NCI-H82 (cell line): ENCODE data around the gene SERPINF2.
"Not testable (repeated sequence)": the region's sequence is repeated elsewhere in the genome, so short reads cannot be mapped to it uniquely, and the experiment has no call there.

Source experiments
- DNase-seq: peaks from one replicate; lab custom pipeline; 2025; lab: John Stamatoyannopoulos, UW

The SERPINF2 gene

DNA sequence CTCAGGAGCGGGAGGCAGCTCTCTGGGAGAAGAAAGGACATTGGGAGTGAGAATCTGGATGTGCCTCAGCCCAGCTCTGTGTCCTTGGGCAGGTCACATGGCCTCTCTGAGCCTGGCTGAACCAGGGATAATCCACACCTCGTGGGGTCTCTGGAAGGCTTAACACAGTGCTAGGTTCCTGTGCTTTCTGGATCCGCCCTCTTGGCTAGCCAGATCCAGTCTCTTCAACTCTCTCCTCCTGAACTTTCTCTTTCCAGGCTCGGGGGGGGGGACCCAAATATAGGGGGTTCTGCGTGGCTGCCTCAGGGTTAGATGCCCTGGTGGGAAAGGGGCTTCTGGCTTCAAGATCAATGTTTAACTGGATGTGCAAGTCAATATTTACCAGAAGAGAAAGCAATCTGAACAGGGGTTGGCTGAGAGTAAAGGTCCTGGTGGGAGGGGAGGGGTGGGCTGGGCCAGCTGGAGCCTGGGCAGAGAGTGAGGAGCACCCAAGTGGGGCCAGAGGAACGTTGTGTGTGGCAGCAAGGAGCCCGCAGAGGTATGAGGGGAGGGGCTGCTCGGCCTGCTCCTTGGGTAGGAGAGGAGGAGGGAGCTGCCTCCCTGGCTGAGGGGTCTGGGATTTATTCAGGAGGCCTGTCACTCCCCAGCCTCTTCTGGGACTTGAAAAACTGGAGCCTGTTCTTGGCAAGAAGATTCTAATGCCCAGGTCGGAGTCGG is at the start of gene SERPINF2:
TSS of gene SERPINF2 (plus strand) at position 501 of the 717 bp plus-strand sequence. CDS start 2,125 bp downstream, outside the sequence.
- peak; percentile 76 for DNase-seq

DNA sequence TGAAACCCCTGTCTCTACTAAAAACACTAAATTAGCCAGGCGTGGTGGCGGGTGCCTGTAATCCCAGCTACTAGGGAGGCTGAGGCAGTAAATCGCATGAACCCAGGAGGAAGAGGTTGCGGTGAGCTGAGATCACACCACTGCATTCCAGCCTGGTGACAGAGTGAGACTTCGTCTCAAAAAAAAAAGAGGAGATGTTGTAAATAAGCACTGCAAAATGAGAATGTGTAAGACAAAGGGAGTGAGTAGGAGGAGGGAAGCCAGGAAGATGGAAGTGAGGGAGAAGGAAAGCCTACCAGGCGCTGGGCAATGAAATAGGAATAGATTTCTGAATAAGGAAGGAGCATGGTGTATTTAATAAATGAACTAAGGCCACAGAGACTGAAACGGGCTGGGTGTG is 49.3 kb upstream of the SERPINF2 start:
- no peak for DNase-seq

DNA sequence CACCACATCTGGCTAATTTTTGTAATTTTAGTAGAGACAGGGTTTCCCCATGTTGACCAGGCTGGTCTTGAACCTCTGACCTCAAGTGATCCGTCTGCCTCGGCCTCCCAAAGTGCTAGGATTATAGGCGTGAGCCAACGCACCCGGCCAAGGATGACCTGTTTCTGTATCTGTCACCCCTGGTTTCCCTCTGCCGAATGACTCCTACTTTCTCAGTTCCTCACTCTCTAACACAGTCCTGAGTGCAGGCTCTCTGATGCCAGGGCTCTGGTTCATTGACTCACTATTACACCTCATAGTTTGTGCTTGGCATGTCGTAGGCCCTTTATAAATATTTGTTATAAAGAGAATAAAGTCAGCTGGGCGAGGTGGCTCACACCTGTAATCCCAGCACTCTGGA is 47.3 kb upstream of the SERPINF2 start:
- DNase-seq = no peak

DNA sequence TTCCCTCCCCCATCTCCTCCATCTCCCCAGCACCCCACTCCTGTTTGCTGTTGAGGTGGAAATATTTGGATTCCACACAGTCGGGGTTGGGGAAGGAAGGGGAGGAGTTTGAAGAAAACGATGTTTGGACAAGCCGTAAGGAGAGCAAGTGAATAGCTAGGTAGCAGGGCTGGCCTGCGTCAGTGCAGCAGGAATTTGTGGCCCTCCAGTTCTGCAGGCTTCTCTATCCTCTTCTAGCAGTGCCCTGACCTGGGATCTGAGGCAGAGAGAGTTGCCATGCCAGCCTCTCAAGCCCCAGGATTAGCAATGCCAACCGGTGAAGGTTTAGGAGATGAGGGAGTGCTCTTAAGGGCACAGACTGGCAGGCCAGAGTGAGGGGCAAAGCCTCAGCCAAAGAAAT is 45.0 kb upstream of the SERPINF2 start:
- DNase-seq = no peak

DNA sequence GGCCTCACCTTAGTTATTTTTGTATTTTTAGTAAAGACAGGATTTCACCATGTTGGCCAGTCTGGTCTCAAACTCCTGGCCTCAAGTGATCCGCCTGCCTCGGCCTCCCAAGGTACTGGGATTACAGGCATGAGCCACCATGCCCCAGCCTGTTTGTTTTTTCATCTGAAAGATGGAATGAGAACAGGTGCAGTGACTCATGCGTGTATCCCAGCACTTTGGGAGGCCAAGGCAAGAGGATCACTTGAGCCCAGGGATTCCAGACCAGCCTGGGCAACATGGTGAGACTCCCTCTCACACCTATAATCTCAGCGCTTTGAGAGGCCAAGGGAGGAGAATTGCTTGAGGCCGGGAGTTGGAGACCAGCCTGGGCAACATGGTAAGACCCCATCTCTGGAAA is 42.8 kb upstream of the SERPINF2 start:
- not testable (repeated sequence) for DNase-seq

DNA sequence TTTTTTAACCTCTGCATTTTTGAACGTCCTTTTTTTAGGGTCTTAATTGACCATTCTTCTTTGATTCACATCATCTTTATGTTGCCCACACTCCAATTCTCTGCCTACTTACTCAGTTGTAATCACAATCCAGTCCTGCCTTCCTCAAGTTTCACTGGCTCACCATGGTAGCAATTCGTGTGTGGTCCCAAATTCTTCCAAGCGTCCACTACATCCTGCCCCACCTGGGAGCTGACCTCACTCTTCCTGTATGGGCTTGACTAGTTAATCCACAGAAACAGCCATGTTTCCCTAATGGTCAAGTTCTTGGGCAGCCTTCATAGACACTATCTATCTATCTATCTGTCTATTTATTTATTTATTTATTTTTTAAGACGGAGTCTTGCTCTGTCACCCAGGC is 39.6 kb upstream of the SERPINF2 start:
- DNase-seq = no peak

DNA sequence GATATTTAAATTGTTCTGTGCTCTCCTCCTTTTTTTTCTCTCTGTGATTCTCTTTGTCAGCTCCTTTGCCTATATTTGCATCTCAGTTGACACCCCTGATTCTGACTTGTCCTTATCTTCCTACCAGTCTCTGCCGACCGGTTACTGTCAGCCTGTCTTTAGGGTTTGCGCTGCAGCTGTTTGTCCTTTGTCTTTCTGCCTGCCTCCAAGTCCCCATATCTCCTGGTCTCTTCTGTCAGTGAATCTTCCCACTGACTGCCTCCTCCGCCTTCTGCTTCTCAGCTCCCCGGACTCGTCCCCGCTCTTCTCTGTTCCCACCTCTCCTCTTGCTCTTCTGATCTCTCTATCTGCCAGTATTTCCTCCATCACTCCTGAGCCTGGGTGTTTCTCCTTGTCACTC is 37.7 kb upstream of the SERPINF2 start:
- DNase-seq = no peak

DNA sequence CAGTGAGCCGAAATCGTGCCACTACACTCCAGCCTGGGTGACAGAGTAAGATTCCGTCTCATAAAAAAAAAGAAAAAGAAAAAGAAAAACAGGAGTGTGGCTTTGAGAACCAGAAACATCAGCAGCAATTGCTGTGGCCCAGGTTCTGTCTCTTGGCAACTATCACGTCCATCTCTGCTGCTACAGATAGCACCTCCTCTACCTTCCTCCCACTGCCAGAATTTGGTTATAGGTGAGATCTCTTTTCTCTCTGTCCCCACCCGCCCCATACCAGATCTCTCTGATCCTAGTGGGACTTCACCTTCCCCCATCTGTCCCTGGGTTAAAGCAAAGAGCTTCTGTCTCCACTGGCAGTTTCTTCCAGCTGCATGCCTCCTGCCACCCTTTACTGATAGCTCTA is 35.6 kb upstream of the SERPINF2 start:
- DNase-seq = no peak

DNA sequence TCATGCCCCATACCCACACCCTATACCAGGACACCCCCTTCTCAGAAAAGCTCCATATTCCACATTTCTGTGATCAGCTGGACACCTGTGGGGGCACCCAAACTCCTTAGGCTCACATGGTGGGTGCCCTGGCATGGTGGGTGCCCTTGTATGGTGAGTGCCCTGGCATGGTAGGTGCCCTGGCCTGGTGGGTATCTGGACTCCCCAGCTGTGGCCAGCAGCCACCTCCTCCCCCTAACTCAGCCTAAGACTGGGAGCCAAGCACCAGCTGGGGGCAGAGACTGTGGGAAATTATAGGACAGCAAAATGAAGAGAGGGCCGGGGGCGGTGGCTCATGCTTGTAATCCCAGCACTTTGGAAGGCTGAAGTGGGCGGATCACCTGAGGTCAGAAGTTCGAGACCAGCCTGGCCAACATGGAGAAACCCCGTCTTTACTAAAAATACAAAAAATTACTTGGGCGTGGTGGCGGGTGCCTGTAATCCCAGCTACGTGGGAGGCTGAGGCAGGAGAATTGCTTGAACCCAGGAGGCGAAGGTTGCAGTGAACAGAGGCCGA is 33.8 kb upstream of the SERPINF2 start:
- DNase-seq = not testable (repeated sequence)

DNA sequence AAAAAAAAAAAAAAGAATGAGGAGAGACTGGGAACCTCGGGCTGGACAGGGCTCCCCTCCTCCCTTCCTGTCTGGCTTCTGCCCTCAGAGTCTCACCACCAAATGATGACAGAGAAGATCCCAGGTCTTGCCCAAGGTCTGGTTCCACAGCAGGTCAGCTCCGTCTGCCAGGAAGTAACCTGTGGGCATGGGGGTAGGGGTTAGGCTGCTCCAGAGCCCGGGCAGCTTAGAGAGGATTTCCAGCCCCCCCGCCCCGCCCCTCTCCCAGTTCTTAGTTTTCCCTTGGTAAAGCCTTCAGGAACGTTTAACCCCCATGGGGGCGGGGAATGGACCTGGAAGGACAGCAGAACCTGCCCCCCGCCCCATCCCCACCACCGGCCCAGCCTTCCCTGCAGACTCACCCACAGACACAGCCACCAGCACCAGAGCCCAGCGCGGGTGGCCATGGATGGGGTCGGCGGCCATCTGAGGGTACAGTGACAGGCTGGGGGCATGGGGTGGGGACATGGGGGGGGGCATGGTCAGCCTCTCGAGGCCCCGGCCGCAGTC is 33.2 kb upstream of the SERPINF2 start:
- DNase-seq = peak; percentile 74

DNA sequence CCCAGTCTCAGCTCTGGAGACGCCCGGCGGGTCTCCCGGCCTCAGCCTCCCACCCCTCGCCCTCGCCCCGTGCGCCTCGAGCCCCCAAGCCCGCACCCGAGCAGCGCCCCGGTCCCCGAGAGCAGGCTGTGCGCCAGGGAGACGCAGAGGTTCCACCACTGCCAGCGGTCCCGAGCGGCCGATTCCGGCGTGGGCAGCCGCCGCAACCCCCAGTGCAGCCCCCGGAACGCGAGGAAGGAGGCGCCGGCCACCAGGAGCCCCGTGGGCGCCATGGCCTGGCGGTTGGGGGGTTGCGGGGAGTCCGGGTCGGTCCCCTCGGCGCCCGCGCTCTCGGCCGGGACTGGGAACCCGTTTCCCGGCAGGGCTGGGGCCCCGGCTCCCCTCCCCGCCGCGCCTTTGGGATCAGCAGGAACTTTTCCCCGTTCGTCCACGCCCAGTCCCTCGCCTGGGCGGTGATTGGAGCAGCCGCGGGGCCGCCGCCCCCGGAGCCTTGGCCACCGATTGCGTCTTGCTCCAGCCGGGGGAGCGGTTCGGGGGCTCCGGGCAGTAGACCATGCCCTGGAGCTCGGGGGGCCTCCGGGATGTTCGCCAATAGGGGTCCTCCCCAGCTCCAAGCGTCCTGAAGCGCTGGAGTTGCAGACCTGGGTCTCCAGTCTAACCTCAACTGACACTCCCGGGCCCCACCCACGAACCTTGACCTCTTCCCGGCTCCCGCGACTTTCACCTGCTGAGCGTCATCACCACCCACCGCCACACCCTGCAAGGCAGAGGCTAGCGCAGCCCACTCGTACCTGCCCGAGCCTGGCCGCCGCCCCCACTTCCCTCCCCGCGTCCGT is 32.5 kb upstream of the SERPINF2 start, which contains the start of gene TLCD2:
TSS of gene TLCD2 (minus strand) at position 407 of the 836 bp plus-strand sequence. CDS start at position 272, 135 bp downstream.
- DNase-seq = peak; percentile 80

DNA sequence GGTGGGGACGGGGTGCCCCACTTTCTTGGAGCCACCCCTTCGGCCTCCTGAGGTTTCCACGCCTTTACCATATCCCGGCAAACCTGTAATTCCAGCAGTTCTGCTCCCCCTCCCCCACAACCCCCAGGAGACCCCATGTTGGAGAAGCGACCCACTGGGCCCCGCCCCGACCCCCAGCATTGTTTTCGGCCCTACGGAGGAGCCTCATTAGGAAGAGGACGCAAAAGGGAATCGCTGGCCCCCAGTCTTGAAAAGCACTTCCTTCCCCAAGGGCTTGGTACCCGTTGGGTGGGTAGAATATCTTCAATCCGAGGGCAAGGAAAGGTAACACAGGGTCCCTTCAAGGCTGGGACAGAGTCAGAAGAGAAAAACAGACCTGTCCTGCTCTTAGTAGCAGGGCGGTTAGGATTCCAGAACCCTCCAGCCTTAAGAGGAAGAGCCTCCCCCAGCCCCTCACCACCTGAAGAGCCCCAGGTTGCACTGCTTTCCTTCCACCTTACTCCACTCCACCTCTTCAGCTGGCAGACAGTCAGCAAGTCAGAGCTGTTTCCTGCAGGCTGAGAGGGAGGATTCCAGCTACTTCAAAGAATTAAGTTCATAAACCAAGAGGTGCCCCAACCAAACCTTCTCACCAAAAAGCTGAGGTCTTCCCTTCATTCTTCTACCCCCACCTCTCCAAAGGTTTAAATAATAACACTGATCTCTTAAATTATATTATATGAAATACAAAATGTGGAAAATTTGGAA is 31.7 kb upstream of the SERPINF2 start:
- no peak for DNase-seq

DNA sequence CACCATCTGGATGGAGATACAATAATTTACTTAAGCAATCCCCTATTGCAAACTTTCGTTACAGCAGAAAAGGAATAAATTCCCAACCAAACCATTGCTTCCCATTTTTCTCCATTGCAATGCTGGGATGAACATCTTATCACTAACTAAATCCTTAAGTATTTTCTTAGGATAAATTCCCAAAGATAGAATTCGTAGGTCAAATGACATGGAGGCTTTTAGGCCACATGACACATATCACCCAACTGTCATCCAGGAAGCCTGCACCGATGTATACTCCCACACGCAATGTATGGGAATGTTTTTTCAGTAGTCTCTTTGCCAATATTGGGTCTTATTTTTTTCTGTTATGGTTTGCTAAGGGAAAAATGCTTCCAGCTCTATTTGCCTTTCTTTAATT is 30.9 kb upstream of the SERPINF2 start:
- DNase-seq = no peak

DNA sequence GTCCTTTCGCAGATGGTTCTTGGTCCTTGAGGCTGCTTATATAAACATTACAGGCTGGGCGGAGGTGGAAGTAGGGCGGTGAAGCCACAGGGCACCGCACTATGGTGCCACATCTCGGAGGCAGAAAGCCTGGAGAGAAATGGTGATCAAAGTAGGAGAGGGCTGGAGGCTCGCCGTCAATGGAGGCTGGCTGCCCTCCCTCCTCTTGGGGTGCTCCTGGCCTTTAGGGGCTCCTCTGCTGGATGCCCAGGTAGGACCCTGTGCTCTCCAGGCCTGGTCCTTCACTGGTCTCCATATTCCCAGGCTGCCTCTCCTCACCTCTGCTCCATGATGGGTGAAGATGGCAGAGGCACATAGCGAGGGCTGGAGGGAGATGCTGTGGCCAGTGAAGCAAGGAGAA is 30.4 kb upstream of the SERPINF2 start:
- no peak for DNase-seq

DNA sequence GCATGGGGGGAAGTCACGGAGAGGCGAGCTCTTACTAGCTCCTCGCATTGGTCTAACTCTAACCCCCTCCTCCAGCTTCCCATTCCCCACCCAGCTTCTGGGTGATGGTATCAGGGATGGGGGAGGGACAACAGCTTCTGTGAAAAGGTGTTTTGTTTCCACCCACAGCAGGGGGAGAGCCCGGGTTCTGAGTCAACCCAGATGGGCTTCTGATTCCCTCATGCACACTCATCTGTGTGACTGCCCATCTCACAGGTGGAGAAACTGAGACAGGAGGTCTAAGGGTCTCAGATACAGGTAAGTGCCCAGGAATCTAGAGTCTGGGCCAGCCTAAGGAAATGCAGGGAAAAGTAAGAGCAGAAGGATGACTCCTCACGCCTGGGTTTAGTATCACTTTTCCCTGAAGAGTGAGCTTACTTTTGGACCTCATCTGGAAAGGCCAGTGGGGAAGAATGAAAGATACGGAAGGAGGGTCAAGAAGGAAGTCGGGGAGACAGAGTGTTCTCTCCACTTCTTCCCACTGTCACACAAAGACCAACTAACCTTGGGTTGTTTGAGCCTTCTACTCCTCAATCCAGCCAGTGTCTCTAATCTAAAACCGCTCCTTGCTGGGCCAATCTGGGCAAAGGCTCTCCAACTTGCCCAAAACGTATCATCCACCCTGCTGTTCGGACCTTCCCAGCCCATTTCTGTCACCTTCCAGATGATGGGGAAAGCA is 29.4 kb upstream of the SERPINF2 start:
- DNase-seq = no peak

DNA sequence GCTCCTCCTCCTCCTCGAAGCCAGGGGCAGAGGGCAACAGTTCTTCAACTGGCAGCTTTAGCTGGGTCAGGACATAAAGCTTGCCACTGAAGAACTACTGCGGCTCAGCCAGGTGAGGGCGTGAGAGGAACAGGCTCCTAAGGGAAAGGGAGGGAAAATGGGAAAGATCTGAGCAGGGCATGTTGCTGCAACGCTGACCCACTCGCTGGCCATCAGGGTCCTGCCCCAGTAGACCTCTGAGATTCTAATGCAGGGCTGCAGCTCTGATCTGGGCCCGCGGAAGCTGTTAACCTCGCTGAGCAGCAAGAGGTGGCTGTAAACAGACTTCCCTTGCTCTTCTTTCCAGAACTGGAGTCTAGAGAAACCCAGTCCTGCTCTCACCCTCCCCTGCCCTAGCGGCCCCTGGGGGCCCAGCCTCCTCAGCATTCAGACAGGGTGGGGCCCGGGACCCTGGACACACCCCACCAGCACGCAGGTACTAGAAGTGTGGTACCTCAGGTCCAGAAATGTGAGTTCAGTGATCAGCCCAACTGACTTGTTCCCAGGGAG is 28.7 kb upstream of the SERPINF2 start:
- peak; percentile 91 for DNase-seq

DNA sequence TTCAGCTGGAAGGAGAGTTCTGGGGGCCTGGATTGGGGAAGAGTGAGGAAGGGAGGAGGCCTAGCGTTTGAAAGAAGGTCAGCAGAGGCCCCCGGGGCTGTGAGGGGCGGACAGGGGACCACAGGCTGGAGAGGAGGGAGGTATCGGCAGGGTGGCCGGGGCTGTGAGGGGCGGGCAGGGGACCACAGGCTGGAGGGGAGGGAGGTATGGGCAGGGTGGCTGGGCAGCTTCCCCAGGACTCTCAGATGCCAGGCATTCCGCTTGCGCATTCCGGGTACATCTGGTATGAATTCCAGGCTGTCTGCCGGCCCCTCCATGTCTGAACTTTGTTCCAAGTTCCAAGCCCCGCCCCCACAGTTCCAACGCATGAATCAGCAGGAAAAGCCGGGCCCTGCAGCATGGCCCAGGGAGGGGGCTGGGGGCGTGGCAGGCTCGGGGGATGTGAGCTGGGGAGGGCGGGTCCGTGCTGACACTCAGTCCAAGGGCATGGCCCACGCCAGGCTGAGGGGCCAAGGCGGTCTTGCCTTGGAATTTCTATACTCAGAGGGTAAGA is 28.2 kb upstream of the SERPINF2 start:
- peak; percentile 96 for DNase-seq

DNA sequence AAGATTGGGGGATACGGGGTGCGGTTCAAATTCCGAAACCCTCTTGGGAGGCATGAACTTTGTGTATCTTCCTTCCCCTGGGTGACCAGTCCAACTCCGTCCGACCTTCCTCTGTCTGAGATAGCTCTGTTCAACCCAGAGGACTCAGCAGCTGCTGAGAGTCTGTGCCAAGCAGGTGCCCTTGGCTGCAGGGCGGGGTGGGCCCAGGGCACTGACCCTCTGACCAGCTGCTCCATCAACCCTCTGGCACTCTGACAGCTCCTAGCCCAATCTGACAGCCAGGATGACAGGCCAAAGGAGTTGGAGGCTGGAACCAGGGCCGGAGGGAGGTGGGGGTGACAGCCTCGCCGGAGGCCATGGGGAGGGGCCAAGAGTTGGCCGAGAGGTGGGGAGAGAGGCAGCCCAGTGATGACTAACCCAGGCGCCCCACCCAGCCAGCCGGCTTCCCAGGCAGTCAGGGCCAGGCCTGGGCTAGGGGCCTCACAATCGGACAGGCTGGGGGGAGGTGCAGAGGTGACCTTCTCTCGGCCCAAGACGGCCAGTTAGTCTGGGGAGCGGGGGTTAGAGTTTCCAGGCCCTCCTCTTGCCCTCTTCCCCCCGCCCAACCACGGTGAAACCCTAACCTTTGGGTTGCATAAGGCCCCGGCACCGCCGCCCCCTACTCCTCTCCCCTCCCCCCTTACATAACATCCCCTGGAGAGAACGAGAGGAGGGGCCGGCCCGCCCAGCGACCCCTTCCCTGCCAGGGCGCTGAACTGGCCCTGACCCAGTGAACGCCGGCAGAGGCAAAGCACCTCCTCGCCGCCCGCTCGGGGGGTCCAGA is 27.5 kb upstream of the SERPINF2 start:
- peak; percentile 61 for DNase-seq

DNA sequence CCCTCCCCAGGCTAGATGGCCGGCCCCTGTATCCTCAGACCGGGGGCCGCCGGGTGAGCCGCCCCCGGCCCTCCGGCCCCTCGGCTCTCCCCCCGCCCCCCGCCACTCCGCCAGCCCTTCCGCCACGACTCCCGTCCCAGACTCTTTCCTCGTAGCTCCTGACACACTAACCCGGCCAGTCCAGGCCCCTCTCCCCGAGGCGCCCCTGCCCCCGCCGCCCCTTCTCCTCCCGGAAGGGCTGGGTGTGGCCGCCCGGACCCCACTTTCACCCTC is 26.9 kb upstream of the SERPINF2 start:
- no peak for DNase-seq
